ENCODE data around the gene POLA1.
A peak's percentile ranks its signal among the peaks of the same experiment; 100 is the strongest.

Gene POLA1

DNA sequence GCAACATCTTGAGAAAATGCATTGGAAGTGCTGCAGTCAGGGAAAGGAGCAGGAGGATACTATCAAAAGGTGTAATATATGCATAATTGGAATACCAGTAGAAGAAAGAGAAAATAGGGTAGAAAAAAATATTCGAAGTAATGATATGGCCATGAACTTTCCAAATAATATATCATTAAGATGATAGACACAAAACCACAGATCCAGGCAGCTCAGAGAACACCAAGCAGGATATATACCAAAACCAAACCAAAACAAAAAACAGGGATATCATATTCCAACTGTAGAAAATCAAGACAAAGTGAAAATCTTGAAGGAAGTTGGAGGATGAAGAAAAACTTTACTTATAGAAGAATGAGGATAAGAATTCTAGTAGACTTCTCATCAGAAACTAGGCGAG, 9.7 kb upstream of the POLA1 start:
- DNase-seq (ENCODE audit: low spot score) (no peak), FAIRE-seq (no peak)

DNA sequence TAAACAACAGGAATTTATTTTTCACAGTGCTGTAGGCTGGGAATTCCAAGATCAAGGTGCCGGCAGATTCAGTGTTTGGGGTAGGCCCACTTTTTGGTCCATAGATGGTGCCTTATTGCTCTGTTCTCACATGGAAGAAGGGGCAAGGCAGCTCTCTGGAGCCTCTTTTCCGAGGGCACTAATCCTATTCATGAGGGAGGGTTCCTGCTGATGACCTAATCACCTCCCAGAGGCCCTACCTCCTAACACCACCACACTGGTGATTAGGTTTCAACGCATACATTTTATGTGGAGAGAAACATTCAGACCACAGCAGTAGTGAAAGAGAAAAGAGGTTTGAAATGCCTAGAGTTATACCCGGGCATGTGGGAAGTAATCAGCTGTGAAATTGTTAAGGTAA, 1.4 kb upstream of the POLA1 start:
- DNase-seq (ENCODE audit: low spot score) = no peak
- no peak for FAIRE-seq

DNA sequence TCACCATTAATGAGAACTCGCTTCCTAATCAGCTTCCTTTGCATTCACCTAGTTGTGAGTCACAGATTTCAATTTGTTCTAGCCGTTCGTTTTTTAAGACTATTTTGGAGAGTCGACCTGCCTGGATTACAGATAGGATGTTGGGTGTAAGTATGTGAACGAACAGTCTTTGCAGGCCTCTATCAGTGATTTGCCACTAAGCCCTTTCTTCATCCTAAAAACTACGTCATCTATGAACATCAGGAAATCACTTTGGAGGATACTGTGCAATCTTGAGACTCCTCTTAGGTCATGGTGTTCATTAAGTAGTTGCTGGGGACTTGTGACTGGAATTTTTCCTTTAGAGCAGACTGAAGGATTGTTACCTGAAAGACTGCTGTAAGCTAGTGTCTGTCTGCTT, 1.1 kb downstream of the POLA1 start:
- DNase-seq (ENCODE audit: low spot score) (no peak), FAIRE-seq (no peak)

DNA sequence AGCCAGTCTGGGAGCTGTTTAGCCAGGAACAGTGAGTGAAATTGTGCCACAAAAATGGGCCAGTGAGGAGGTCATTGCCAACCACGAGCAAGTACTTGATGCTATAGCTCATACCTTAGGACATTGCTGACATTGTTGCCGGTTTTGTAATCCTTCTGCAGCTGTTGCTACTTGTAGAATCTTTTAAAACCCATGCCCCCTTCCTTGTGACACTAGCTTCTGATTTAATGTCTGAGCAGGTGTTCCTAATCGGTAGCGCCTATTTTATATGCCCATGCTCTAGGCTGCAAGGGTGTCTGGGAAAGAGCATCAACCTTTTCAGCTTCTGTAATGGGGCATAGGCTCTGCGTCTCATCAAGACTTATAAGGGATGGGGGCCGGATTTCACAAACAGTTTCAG, 2.6 kb downstream of the POLA1 start:
- no peak for FAIRE-seq
- no peak for DNase-seq (ENCODE audit: low spot score)

DNA sequence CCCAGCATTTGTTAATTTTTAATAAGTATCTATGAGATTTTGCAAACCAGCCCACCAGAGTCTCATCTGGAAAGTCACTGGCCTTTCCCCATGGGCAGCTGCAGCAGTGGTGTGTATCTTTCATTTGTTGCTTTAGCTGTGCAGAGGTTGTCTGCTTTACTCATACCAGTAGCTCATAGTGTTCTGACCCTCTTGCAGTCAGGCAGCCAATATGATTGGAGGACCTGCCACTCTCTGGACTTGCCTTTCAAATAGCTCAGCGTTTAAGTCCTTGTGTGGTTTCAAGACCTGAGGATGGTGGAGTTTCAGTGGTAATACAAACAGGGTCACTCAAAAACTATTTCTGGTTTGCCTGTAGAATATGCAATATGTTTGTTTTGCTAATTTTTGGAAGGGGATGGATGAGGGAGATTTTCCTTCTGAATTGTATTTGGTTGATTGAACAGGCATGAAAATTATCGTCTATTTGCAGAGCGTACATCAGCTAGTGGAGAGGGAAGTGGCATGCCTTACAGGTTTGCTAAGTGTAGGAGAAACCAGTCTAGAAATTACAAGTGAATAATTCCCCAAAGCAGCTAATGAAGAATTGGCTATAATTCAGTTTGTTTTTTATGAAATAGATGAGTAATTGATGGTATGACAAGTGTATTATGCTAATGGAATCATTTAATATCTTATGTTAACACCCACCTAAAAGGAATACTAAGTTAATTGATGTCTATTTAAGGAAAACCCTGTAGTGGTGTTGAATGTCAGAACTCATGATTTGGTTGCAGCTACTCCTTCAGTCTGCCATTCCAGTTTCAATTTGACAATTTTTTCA, 8.9 kb downstream of the POLA1 start:
- FAIRE-seq = no peak
- no peak for DNase-seq (ENCODE audit: low spot score)

DNA sequence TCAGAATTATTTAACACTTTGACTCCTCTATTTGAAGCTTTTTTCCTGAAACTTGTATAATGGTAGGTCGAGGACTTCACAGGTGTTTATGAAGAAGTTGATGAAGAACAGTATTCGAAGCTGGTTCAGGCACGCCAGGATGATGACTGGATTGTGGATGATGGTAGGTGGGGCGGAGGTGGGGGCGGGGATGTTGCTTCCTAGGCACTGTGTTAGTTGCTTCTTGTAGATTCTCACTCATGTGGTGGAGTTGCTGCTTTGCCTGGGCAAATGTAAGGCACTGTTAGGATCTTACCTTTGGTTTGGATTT, 9.4 kb downstream of the POLA1 start:
- FAIRE-seq (no peak), DNase-seq (ENCODE audit: low spot score) (no peak)

DNA sequence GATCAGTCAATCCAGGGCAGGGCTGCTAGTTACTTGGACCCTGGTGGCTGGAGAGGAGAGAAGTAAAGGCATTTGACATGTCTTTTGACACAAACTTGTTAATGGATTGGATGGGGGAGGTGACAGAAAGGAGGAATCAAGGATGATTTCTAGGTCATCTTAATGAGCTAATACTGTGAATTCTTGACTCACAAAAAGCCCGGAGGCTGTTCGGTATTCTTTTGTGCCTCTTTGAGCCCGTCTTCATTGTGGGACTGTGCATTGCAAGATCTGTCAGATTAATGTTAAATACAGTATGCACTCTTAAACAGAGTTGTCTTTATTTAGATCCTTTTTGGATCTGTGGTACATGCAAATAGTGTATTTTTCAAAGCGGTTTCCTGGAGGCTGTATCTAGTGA, 25.1 kb downstream of the POLA1 start:
- DNase-seq (ENCODE audit: low spot score) (no peak), FAIRE-seq (no peak)

DNA sequence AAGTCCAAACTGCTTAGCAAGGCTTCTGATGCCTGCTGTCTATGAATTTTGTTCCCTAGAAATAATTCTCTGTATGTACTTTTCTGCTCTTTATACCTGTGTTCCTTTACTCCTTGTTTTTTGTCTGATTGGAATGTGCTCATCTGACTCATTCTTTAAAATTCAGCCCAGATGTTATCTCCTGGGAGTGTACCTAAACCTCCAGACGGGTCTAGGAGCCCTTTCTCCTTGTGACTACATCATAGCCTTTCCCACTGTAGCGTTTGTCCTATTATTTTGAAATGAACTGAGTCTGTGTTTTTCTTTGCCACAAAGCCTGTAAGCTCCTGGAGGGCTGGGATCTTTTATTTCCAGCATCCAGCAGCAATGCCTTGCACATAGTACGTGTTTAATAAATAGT, 26.3 kb downstream of the POLA1 start:
- DNase-seq (ENCODE audit: low spot score) (no peak), FAIRE-seq (no peak)

DNA sequence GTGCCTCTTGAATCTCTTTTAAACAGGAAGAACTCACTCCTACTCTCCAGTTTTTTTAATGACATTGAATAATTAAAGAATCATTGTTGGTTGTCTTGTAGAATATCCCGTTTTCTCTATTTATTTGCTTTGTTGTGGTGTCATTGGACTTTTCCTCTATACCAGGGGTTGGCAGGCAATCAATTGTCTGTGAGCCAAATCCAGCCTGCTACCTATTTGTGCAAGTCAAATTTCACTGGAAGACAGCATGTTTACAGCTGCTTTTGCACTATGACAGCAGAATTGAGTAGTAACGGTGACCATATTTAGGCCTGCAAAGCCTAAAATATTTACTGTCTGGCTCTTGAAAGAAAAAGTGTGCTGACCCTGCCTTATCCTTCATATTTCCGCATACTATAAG, 34.8 kb downstream of the POLA1 start:
- FAIRE-seq = no peak
- no peak for DNase-seq (ENCODE audit: low spot score)

DNA sequence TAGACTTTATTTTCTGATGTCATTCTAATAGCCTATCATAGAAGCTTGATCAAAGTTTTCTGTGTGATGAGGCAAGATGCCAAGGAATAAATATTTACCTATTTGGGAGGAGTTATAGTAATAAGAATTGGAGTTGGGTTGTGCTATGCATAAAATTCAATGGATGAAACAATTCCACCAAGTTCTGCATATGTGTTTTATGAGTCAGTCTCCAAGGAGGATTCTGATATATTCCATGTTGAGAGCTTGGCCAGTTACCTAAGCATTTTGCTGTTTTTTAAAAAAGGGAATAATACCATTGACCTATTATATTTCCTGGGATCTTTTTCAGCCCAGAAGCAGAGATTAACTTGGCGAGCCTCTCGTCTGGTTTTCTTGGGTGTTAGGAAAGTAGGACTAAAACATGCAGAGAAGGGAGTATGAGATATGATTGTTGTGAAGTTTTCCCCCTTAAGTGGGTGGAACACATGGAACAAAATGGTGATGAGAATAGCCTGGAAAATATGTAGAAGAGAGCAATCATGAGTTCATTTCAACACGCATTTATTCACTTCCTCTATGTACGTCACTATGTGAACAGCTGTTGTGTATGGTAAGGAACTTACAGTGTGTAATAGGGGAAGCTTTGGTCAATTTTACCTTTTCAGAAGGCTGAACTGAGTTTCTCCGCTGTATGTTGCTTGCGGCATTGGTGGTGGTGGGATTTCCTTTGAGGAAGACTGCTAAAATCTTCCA, 39.2 kb downstream of the POLA1 start:
- DNase-seq (ENCODE audit: low spot score) = no peak
- FAIRE-seq = no peak

DNA sequence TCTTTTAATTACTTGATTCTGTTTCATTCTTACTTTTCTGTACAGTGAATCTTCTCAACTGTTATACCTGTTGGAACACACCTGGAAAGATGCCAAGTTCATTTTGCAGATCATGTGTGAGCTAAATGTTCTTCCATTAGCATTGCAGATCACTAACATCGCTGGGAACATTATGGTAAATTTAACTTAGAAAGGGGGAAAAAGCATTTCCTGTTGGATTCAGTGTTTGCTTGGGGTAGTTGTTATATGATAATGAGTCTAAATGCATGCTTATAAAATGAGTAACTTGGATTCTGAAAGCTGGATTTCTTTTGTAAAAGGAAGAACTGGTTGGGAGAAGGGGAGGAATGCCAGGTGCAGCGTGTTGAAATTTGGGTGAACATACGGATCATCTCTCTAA, 47.6 kb downstream of the POLA1 start:
- no peak for DNase-seq (ENCODE audit: low spot score)
- no peak for FAIRE-seq

DNA sequence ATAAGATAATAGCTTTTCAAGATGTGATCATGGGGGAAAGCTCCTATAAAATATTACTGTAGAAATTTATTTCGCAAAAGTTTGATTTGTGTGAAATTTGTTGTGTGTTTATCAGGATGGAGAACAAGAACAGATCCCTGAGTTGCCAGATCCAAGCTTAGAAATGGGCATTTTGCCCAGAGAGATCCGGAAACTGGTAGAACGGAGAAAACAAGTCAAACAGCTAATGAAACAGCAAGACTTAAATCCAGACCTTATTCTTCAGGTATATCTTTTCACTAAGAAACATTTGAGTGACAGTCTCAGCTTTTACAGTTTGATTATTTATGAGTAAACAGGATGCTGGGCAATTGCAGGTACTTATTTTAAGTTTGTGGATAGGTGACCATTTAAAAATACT, 54.5 kb downstream of the POLA1 start:
- FAIRE-seq = no peak
- DNase-seq (ENCODE audit: low spot score) = no peak

DNA sequence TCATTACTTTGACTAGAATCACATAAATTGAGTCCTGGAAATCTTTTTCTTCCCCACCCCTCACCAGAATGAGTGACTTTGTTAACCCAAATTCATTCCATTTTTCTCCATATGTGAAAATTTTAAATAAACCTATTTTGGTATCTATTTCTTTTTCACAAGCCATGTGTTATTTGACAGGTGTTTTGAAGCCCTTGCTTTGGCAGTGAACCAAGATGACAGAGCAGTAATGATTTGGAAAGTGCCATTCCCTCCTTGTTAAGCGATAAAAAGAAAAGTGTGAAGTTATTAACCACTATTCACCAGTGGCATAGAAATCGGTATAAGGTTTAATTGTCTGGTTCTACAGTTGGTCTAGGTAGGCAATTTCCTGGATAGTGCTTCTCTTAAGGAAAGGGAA, 66.1 kb downstream of the POLA1 start:
- FAIRE-seq (no peak), DNase-seq (ENCODE audit: low spot score) (no peak)

DNA sequence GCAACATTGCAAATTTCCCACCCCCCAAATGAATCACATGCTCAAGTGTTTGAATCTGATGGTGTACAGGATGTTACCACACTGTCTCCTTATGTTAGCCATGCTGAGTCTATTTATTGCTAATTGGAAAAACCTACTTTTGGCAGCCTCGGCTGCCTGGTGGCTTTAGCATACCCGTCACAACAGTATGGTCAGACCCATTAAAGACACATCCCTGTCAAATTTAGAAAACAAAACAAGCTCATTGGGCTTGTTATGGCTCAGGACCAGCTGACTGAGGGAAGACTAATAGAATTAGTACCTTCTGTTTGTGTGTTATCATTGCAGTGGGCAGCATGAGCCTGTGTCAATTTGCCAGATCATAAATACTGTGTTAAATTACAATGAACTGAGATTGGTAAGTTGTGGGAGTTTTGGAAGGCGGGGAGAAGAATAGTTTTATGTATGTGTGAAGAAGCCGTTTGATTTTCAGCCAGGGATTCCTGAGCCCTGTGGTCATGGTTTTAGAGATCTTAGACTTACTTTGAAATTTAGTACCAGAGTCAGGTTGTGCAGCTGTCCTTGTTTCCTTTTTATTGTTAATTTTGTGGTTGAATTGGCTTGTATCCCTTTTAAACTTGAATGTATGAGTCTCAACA, 66.8 kb downstream of the POLA1 start:
- no peak for FAIRE-seq
- peak; percentile 1 for DNase-seq (ENCODE audit: low spot score)

DNA sequence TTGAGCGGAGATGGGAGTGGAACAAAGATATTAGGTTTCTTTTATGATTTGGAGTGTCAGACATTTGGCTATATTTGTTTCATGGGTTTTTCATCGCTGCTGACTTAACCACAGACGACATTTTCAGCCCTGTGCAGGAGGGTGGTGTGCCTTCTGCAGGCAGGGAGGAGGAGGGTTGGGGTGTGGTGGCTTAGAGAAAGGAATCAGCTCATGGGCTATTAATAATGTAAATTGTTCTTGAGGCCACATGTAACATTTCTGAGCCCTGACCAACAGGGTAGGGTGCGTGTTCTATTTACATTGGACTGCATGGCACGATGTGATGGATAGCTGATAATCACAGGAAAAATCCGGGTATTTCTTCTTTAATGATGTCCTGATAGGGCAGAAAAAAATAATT, 67.6 kb downstream of the POLA1 start:
- FAIRE-seq = no peak
- no peak for DNase-seq (ENCODE audit: low spot score)

DNA sequence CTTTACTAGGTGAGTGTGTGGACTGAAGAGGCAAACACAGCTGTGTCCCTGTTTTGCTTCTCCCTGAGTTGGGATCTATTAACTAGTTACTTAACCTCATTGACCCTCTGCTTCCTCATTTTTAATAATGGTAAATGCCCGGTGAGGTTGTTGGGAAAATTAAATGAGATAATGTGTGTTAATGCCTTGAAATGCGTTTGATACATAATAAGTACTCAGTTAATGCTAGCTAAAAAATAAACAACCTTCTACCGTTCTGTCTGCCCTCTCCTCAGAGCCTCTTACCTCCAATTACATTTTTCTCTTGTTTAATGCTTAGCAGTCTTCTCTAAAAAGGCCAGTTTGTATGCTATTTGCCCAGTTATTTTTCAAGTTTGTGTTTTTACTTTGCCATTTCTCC, 70.3 kb downstream of the POLA1 start:
- DNase-seq (ENCODE audit: low spot score) (no peak), FAIRE-seq (no peak)

DNA sequence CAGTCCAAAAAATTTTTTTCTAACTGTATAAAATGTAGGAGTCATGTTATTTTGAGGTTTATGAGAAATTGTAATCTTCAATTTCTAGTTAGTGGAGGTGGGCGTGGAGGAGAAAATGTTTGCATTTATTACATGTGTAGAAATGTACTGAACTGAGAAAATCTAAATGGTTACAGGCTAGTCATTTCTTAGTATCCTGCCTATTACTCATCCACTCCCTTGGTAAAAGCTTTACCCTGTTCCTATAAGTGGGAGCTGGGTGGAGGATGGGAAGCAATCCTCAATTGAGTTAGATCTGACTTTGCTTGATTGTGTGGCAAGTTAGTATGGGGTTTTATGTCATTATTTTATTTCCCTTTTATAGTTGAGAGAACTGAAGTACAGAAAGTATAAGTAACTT, 73.8 kb downstream of the POLA1 start:
- FAIRE-seq (no peak), DNase-seq (ENCODE audit: low spot score) (no peak)

DNA sequence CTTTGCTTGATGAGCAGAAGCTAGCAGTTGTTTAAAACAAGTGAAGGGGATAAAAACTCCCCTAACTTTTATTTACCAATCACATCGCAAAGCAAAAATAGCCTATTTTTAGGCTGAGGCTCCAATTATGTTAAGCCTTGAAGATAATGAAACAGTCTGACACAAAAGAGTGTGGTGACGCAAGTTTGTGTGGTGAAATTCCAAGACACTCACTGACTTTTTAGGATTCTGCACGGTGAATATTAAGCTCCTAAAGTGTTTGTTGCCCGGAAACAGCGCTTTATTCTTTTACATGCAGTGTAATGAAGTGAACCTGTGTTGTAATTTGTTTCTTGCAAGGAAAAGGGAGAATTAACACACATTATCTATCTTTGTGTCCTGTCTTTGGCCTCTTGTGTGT, 74.8 kb downstream of the POLA1 start:
- no peak for FAIRE-seq
- no peak for DNase-seq (ENCODE audit: low spot score)

DNA sequence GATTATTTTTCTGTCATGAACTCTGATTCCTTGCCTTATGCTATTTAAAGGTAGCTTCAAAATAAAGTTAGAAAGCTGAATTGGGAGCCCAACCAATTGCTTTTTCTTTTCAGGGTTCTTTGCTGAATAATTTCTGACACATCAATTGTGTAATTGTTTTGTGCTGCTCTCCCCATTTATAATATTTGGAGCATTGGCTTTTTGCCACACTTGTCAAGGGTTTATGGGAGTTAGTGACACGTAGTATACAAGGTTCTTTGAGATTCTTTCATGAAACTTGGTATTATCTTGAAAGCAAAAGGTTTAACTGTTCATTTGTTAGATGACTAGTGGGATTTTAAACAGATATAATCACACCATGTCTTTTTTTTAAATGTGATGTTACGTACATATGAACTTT, 80.9 kb downstream of the POLA1 start:
- DNase-seq (ENCODE audit: low spot score) (no peak), FAIRE-seq (no peak)

DNA sequence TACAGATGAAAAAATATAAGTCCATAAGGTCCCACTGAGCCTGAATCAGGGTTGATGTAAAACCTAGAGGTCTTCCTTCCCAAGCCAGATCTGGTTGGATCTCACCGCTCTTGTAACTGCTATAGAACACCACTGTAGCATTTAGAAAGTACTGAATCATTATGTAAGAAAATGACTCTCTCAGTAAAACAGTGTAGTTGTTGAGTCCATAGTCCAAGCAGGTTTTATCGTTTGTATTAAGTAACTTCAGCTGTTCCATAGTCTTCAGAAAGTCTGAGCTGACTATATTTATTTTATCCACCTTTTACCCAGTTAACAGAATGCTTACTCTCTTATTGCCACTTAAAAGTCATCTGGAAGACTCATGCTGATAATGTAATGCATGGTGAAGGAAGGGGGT, 82.2 kb downstream of the POLA1 start:
- FAIRE-seq (no peak), DNase-seq (ENCODE audit: low spot score) (no peak)

DNA sequence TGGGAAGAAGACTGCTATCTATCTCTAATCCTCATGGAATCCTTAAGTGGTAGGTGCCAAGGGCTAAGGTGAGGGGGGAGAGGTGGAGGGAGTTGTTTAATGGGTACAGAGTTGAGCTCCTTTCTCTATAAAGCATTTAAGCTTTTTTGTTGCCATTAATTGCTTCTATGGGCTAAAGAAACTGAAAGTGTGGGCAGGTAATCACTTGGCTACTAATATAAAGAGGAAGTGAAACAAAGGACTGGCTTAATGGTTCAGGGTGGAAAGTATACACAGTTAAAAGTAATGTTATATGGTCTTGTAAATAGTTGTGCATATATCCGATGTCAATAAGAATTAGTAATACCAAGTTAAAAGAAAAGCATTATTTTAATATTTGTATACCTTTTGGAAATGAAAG, 83.9 kb downstream of the POLA1 start:
- DNase-seq (ENCODE audit: low spot score) = no peak
- FAIRE-seq = no peak

DNA sequence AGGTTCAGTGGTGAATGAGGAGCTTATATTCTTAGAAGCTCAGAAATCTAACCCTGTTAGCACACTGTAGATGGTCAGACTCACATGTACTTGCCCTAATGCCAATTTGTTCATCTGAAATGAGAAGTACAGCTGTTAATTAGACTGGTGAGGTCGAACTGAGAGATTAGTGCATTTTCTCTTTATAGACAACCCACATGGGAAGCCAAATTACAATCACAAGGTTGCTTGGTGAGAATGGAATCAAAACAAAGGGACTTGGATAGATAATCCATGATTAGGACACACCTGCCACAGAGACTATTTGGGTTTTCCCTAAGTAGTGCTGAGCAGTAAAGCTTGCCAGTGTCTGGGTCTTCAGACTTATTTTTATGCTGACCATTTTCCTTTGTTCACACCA, 88.3 kb downstream of the POLA1 start:
- DNase-seq (ENCODE audit: low spot score) = no peak
- no peak for FAIRE-seq

DNA sequence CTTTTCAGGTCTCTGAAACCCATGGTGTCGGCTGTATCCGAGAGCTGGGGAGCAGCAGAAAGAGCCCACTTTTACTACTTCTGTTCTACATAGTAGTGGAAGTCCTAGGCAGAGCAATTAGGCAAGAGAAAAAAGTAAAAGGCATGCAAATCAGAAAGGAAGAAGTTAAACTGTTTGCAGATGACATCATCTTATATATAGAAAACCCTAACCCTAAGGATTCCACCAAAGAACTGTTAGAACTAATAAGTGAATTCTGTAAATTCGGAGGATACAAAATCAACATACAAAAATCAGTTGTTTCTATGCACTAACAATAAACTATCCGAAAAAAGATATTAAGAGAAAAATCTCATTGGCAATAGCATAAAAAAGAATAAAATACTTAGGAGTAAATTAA, 95.3 kb downstream of the POLA1 start:
- FAIRE-seq = no peak

More for the DNA sequence above, 95.3 kb downstream of the POLA1 start:
- no peak for DNase-seq (ENCODE audit: low spot score)
